GM12864 (cell line): ENCODE data around the gene SRI.

ENCODE experiments used
- DNase-seq: peaks from one replicate; pipeline ENCODE4 v3.0.0-alpha.2; 2011; ENCODE audit warnings: low read depth
- H3K4me3 ChIP-seq: 2 replicates; pipeline ENCODE4 v1.5.1; 2011; ENCODE audit warnings: mild to moderate bottlenecking, low read depth, low read length, control low read depth
- CTCF ChIP-seq: IDR thresholded peaks from 2 replicates; pipeline ENCODE4 v1.5.1; 2011; ENCODE audit warnings: low read depth, mild to moderate bottlenecking, moderate library complexity, low read length, control low read depth, inconsistent platforms; ENCODE audit errors: missing control alignments

SRI gene

GRCh38 chr7:88226201-88226600 lies 6.4 kb upstream of the SRI start:
- no peak overlapping the region for H3K4me3 ChIP-seq
- no peak for TF ChIP-seq CTCF
- DNase-seq, result no peak

- TF ChIP-seq CTCF, result no peak
- DNase-seq, result no peak
- H3K4me3 ChIP-seq, result no peak overlapping the region
These were observed 4.9 kb upstream of the SRI start for GRCh38 chr7:88224601-88225275.

- no peak for TF ChIP-seq CTCF
- no peak overlapping the region for H3K4me3 ChIP-seq
- DNase-seq, result no peak
These were observed 3.4 kb upstream of the SRI start for GRCh38 chr7:88223265-88223664.

- no peak for DNase-seq
These were observed 817 bp downstream of the SRI start for GRCh38 chr7:88218836-88219605.

GRCh38 chr7:88218429-88218745 lies 1.5 kb downstream of the SRI start:
- no peak for DNase-seq

More at GRCh38 chr7:88218836-88219605, 817 bp downstream of the SRI start:
- no peak for TF ChIP-seq CTCF
- peak overlapping the region; percentile 97 for H3K4me3 ChIP-seq

GRCh38 chr7:88217675-88218428 lies 2.0 kb downstream of the SRI start:
- H3K4me3 ChIP-seq, result peak overlapping the region; percentile 97; the same call in 1 of the 2 replicates
- DNase-seq, result peak; percentile 82
- TF ChIP-seq CTCF, result no peak

More at GRCh38 chr7:88218429-88218745, 1.5 kb downstream of the SRI start:
- H3K4me3 ChIP-seq, result peak overlapping the region; percentile 97
- TF ChIP-seq CTCF, result no peak
